Activated CD4-positive, alpha-beta T cell treated with anti-CD3 and anti-CD28 coated beads, Interleukin-2, amount 10 ng/mL, durations not matched to agents 7 days and 5 days (primary cell): ENCODE results near the gene PTPRZ1. TPM values are rescaled to one million over a fixed set of nuclear protein-coding genes. Genes with fewer than 3 reads are reported as not detected.

ENCODE experiments used
- CTCF ChIA-PET: fragments of 350-600 bp; sonication (Branson Sonifier 250); formaldehyde crosslinking; loops from one replicate; lab custom pipeline; 2021; ENCODE audit warnings: antibody characterized with exemption; lab: Charles Lee
- POLR2A ChIA-PET: fragments of 350-600 bp; sonication (Branson Sonifier 250); formaldehyde crosslinking; loops from one replicate; lab custom pipeline; 2021; ENCODE audit warnings: antibody characterized with exemption; lab: Charles Lee
- DNase-seq: peaks from one replicate; pipeline ENCODE4 v3.0.0-alpha.2; 2020
- H3K27ac Mint-ChIP-seq: one replicate; pipeline ENCODE4 v1.8.0; 2021; ENCODE audit warnings: mild to moderate bottlenecking, moderate library complexity, mixed read lengths
- H3K27me3 Mint-ChIP-seq: one replicate; pipeline ENCODE4 v1.8.0; 2021; ENCODE audit warnings: mixed read lengths
- H3K36me3 Mint-ChIP-seq: one replicate; pipeline ENCODE4 v1.8.0; 2021; ENCODE audit warnings: low read depth, mixed read lengths
- H3K4me1 Mint-ChIP-seq: one replicate; pipeline ENCODE4 v1.8.0; 2021; ENCODE audit warnings: mixed read lengths
- H3K4me3 Mint-ChIP-seq: one replicate; pipeline ENCODE4 v1.8.0; 2021; ENCODE audit warnings: mild to moderate bottlenecking, moderate library complexity, mixed read lengths
- H3K9me3 Mint-ChIP-seq: one replicate; pipeline ENCODE4 v1.8.0; 2021; ENCODE audit warnings: mixed read lengths
- total RNA-seq, 2 experiments: library from RNA; stranded (reverse); gene quantifications; one replicate each; pipeline ENCODE4 v1.2.3, GENCODE V29; 2021

Gene PTPRZ1
- total RNA-seq, 2 experiments from 2014 or later: not detected

DNA sequence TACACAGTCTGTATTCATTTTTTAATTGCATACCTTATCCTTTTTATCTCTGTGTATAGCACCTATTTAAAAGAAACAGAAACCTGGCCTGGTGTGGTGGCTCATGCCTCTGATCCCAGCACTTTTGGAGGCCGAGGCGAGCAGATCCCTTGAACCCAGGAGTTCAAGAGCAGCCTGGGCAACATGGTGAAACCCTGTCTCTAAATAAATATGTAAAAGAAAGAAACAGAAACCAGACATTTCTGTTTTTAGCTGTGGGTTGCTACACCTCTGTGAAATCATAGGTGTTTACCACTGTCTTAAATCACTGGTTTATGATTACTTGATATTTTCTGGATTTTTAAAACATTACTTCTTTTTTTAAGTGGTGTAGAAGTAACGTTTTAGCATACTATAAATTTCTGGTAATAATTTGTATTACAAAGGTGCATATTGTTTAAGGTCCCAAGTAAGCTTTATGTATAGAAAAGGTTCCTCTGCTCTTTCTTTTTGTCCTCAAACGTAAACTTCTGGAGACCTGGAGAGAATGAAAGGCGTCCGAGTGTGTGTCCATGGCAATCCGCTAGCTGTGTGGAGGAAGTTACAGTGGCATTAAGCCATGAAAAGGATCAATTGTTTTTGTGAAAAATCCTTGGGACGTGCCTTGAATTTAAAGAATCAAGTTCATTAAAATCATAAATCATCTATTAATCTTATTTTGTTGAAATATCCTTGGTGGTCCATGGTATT, 41.1 kb downstream of the PTPRZ1 start:
- ChIA-PET CTCF (no interaction called here), POLR2A (no interaction called here)
- Mint-ChIP-seq H3K9me3 (no peaks in the 10 kb centered on the region), H3K36me3 (no peaks in the 10 kb centered on the region), H3K4me3 (no peak overlapping the region), H3K27me3 (no peaks in the 10 kb centered on the region), H3K4me1 (no peaks in the 10 kb centered on the region), H3K27ac (no peak overlapping the region)
- DNase-seq: no peak

DNA sequence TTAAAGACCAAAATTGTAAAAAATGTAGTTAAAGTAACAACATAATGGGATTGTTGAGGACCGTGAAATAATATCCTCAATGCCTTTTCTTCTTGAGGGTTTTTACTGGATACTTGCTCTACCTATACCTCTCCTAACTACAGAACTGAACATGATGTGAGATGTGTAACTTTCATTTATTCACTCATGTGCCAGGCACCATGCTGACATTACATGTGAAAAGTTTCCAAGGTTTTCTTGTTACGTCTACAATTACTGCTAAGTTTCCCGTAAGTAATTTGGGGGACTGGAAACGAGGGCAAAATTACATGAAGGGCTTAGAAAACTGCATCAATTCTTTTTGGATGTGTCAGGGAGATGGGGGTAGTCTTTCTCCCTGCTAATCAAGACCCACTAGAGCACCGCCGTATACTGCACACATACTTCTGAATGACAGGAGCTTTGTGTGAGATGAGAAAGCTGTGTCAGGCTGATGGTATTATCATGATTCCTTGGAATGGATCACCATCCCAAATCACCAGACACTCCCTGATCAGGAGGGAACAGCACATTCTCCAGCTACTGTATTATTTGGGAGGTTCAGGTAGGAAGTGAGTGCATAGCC, 41.8 kb downstream of the PTPRZ1 start:
- H3K9me3 Mint-ChIP-seq: no peaks in the 10 kb centered on the region
- no peak for DNase-seq
- POLR2A ChIA-PET: no interaction called here
- no peak overlapping the region for H3K27ac Mint-ChIP-seq
- H3K4me1 Mint-ChIP-seq: no peaks in the 10 kb centered on the region
- CTCF ChIA-PET: no interaction called here
- H3K36me3 Mint-ChIP-seq: no peaks in the 10 kb centered on the region
- no peak overlapping the region for H3K4me3 Mint-ChIP-seq
- H3K27me3 Mint-ChIP-seq: no peaks in the 10 kb centered on the region

DNA sequence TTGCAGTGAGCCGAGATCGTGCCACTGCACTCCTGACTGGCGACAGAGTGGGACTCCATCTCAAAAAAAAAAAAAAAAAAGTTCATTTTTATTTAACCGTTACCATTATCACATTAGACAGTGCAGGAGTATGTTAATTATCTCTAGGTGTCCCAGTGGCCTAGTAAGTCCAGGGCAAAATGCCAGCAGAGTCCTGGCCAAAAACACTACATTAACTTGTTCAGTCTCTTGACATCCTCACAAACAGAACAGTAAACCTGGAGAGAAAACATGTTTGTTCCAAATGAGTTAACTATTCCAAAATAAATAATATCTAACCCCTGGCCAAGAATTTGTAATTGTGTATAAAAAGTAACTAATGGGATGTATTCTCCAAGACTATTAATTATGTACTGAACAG, 43.2 kb downstream of the PTPRZ1 start:
- ChIA-PET CTCF (no interaction called here), POLR2A (no interaction called here)
- H3K4me1 Mint-ChIP-seq: no peaks in the 10 kb centered on the region
- no peak overlapping the region for H3K4me3 Mint-ChIP-seq
- DNase-seq: no peak
- H3K36me3 Mint-ChIP-seq: no peaks in the 10 kb centered on the region
- no peaks in the 10 kb centered on the region for H3K27me3 Mint-ChIP-seq
- H3K27ac Mint-ChIP-seq: no peak overlapping the region
- no peaks in the 10 kb centered on the region for H3K9me3 Mint-ChIP-seq

DNA sequence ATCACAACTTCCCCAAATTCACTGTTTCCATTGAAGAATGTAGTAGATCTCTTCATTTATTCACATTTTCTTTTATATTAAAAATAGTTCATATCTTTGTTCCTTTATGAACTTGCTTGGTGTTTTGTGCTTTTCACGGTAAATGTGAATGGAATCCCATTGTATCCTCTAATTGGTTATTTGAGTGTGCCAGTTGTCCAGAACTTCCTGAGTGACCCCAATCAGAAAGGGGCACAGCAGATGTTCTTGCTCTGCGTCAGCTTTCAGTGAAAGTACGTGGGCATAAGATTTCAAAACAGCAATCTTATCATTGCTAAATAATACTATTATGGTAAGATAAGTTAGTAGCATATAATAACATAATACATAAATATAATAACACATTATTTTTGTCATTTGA, 47.0 kb downstream of the PTPRZ1 start:
- no peaks in the 10 kb centered on the region for H3K9me3 Mint-ChIP-seq
- no peaks in the 10 kb centered on the region for H3K4me1 Mint-ChIP-seq
- no peaks in the 10 kb centered on the region for H3K36me3 Mint-ChIP-seq
- ChIA-PET POLR2A (interaction anchor here (0.6 kb wide), 1 partner anchor 315 kb away, joined by 3 read pairs; no protein-coding TSS in a partner anchor), CTCF (no interaction called here)
- no peak overlapping the region for H3K4me3 Mint-ChIP-seq
- no peak for DNase-seq
- no peaks in the 10 kb centered on the region for H3K27me3 Mint-ChIP-seq
- H3K27ac Mint-ChIP-seq: no peak overlapping the region

DNA sequence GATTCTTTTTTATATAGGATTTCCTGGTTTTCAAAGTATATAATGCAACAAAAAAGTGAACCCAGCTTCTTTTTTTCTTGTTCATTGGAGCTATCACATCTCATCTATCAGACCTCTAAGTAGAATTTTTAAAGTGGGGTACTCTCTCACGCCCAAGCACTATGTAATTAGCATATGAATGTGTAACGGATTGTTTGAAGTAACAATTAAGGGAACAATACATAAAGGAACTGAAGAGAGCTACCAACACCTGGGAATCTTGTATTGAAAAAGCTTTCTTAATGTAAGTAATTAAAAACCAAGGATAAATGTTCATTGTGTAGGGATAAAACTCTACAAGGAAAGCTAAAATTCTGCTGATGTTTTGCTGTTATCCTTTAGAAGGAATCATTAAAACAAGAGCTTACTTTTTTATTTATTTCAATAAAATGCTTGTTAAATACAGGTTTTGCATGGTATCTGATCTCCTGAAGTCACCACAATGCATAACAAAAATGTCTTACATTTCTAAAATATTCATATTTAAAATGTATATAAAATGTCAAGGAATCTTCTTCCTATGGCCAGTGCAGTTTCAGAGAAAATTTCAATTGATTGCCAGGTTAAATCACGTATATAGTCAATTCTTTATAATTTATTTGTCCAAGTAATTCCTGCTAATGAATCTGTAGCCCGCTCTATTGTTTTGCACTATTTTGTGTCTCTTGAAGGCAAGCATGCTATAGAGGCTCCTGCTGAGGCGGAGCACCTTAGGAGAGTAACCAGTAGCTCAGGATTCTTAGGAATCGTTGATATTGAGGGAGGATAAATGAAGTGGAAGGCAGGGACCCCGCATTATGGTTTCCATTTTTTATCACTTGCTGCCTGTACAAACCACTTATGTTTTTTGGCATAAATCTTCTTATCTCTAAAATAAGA, 51.6 kb downstream of the PTPRZ1 start:
- DNase-seq: no peak
- H3K4me3 Mint-ChIP-seq: no peak overlapping the region
- H3K4me1 Mint-ChIP-seq: no peaks in the 10 kb centered on the region
- no peaks in the 10 kb centered on the region for H3K27me3 Mint-ChIP-seq
- no peak overlapping the region for H3K27ac Mint-ChIP-seq
- CTCF ChIA-PET: interaction anchor here (1.0 kb wide), 1 partner anchor 28 kb away, joined by 3 read pairs; no protein-coding TSS in a partner anchor
- no peaks in the 10 kb centered on the region for H3K36me3 Mint-ChIP-seq
- no peaks in the 10 kb centered on the region for H3K9me3 Mint-ChIP-seq
- POLR2A ChIA-PET: no interaction called here

DNA sequence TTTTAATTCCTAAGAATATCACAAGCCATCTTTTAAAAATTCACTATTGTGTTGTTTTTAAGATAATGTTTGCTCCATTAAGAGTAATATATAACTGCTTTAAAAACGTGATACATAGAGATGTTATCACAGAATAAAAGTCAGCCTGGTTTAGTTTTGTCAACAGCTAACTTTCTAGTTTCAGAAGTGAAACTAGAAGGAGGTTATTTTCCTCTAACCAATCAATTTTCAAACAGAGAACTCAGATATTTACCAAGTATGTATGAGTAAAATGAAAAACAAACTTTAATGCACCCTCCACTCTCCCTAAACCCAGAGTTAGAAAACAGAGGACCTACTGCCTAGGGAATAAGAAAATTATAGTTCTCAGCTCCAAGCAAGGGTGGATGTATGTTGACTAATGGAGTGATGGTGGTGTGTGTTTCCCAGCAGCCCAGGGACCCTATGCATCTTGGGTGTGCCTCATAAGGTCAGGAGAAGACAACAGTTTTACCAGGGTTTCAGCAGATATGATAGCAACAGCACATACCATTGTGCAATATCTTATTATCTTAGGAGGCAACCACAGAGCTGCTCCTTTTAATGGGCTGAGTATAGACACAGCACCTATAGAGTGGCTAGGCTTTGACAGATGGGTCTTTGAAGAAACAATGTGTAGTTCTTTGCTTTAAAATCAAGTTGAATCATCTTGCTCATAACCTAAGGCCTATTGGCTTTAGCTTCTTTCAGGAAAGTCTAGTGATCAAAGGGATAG, 58.4 kb downstream of the PTPRZ1 start:
- CTCF ChIA-PET: interaction anchor here (0.7 kb wide), 1 partner anchor 32 kb away, joined by 3 read pairs; no protein-coding TSS in a partner anchor
- no peaks in the 10 kb centered on the region for H3K9me3 Mint-ChIP-seq
- H3K36me3 Mint-ChIP-seq: no peaks in the 10 kb centered on the region
- no peak overlapping the region for H3K27ac Mint-ChIP-seq
- POLR2A ChIA-PET: no interaction called here
- no peak overlapping the region for H3K4me3 Mint-ChIP-seq
- H3K4me1 Mint-ChIP-seq: no peaks in the 10 kb centered on the region
- H3K27me3 Mint-ChIP-seq: no peaks in the 10 kb centered on the region
- no peak for DNase-seq

DNA sequence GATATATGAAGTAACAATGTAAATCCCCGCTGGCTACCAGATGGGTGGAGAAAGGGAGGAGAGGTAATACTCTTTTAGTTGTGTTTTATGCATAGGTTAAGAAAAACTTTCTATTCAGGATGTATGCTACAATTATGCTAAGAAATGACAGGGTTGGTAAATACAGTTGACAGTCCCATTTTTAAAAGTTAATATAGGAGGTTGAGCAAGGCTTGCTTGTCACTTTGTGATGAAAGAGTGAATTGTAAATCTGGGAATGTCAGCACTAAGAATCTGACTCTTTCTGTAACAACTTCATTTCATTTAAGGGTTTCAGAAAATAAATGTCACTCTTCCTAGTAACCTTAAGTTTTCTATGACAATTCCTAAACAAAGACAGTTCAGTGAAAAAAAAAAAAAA, 59.8 kb downstream of the PTPRZ1 start:
- POLR2A ChIA-PET: no interaction called here
- Mint-ChIP-seq H3K4me3 (no peak overlapping the region), H3K9me3 (no peaks in the 10 kb centered on the region), H3K4me1 (no peaks in the 10 kb centered on the region), H3K36me3 (no peaks in the 10 kb centered on the region), H3K27me3 (no peaks in the 10 kb centered on the region), H3K27ac (no peak overlapping the region)
- no peak for DNase-seq
- CTCF ChIA-PET: no interaction called here

DNA sequence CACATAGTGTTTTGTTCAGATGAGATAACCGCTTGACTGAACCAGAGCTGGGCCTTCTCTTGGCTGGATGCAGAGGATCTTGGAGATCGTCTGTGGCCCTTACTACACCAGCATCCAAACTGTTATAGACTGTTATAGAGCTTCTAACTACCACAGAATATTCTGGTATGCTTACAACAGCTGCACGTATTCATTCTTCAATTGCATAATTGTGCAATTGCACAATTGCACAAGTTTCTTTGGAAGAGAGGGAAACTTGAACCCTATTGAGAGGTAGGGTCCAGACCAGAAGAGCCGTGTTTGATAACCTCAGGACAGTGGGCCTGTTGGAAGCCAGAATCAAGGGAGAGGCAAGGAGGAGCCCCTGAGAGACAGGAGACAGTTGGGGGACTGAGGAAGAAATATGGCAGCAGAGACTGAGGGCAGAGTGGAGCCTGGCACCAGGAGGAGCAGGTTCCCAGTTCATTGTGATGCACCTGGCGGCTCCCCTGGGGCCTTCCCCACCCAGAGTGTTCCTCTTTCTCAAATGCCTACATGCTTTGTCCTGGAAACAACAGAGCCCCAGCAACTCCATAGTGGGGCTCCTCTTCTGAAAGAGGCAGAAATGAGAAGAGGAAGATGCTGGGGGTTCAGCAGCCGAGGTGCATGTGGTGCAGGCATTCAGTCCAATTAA, 64.1 kb downstream of the PTPRZ1 start:
- Mint-ChIP-seq H3K27ac (no peak overlapping the region), H3K36me3 (no peaks in the 10 kb centered on the region), H3K9me3 (no peaks in the 10 kb centered on the region), H3K27me3 (no peaks in the 10 kb centered on the region), H3K4me3 (no peak overlapping the region), H3K4me1 (no peaks in the 10 kb centered on the region)
- DNase-seq: no peak
- ChIA-PET CTCF (no interaction called here), POLR2A (no interaction called here)

DNA sequence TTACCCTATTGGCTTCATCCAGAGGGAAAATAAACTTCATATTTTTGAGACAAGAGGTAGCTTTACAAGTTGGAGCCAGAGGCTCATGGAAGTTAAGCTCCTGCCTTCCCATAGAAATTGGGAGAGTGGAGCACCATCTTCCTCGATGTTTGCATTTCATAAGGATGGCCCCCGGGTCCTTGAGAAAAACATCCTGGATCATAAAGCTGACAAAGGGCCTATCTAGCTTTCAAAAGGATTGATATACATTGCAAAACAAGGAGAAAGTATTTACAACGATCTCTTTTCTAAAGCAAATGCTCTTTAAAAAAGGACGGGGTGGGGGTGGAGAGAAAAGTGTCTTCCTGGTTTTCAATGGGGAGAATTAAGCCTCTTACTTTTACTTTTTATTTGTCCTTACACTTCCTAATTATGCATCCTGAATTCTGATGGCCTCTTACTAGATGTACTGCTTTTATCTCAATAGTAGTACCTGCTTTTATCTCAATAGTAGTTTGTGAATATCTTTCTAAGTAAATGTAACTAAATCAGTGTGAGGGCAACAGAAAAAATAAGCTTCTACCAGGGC, 65.6 kb downstream of the PTPRZ1 start:
- Mint-ChIP-seq H3K27me3 (no peaks in the 10 kb centered on the region), H3K4me3 (no peak overlapping the region), H3K4me1 (no peaks in the 10 kb centered on the region), H3K9me3 (no peaks in the 10 kb centered on the region), H3K27ac (no peak overlapping the region), H3K36me3 (no peaks in the 10 kb centered on the region)
- CTCF ChIA-PET: no interaction called here
- DNase-seq: no peak
- POLR2A ChIA-PET: no interaction called here

DNA sequence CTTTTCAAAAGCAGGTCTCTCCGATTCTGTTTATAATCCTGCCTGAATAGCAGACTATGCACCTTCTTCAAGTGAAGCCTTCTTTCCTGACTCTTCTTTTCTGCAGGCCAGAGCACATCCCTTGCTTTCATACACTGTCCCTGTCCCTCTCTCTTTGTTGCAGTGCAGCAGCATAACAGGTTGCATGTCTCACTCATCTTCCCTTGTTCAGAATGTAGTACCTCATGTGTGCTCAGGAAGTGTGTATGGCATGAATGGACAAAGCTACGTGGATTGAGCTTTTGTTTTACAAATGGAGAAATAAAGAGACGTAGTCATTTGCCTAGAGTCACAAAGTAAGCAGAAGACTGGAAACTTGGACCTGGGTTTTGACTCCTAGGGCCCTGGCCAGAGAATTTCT, 68.0 kb downstream of the PTPRZ1 start:
- H3K27ac Mint-ChIP-seq: no peak overlapping the region

DNA sequence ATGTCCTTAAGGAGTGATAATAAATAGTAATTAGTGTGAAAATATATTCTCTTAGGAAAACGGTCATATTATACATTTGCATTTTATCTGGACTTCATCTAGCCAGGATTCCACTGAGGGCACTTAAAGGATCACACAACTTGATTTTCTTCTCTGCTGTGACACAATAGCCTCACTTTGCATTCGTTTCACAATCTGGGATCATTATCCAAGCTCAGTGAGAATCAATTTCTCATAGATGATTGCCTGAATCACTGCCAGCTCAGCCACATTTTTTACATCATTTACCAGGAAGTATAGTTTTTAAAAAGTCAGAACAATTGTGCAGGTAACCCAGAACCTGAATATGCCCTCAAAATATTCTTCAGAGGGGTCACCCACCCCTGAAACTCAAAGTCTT, 68.9 kb downstream of the PTPRZ1 start:
- H3K27ac Mint-ChIP-seq: no peak overlapping the region
- H3K4me3 Mint-ChIP-seq: no peak overlapping the region
- no peaks in the 10 kb centered on the region for H3K36me3 Mint-ChIP-seq
- H3K4me1 Mint-ChIP-seq: no peaks in the 10 kb centered on the region
- no peak for DNase-seq
- POLR2A ChIA-PET: no interaction called here
- H3K9me3 Mint-ChIP-seq: no peaks in the 10 kb centered on the region
- H3K27me3 Mint-ChIP-seq: no peaks in the 10 kb centered on the region
- CTCF ChIA-PET: no interaction called here

More for the DNA sequence above, 68.0 kb downstream of the PTPRZ1 start:
- Mint-ChIP-seq H3K4me1 (no peaks in the 10 kb centered on the region), H3K36me3 (no peaks in the 10 kb centered on the region), H3K9me3 (no peaks in the 10 kb centered on the region), H3K27me3 (no peaks in the 10 kb centered on the region), H3K4me3 (no peak overlapping the region)
- ChIA-PET POLR2A (no interaction called here), CTCF (no interaction called here)
- DNase-seq: no peak

DNA sequence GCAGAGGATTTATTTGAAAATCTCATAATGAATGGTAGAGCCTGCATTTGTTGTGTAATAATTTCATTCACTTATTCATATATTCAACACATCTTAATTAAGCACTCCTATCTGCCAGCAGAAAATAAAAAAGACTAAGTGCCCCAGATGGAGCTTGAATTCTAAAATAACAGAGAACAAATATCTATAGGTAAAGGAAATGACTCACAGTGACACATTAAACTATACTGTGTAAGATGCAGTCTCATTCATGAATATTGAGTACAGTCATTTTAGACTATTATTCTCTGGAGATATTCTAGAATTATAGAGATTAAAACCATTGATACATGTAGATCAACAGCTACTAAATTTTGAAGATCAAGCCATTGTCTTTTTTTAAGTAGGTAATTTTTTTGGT, 72.1 kb downstream of the PTPRZ1 start:
- CTCF ChIA-PET: no interaction called here

More for the DNA sequence above, 72.1 kb downstream of the PTPRZ1 start:
- Mint-ChIP-seq H3K27me3 (no peaks in the 10 kb centered on the region), H3K9me3 (no peaks in the 10 kb centered on the region), H3K27ac (no peak overlapping the region), H3K4me1 (no peaks in the 10 kb centered on the region), H3K36me3 (no peaks in the 10 kb centered on the region), H3K4me3 (no peak overlapping the region)
- DNase-seq: no peak
- POLR2A ChIA-PET: no interaction called here
